LNCaP clone FGC (cell line): ENCODE results near the gene SSTR1.
"Not testable (repeated sequence)": the region's sequence is repeated elsewhere in the genome, so short reads cannot be mapped to it uniquely, and the experiment has no call there.

Experiments
- DNase-seq: peaks from one replicate; pipeline ENCODE4 v3.0.0-alpha.2; 2011; ENCODE audit warnings: low read depth
- H3K4me3 ChIP-seq: 2 replicates; pipeline ENCODE4 v1.5.1; 2011; ENCODE audit warnings: mild to moderate bottlenecking, low read depth, low read length, control low read depth
- CTCF ChIP-seq: IDR thresholded peaks from 2 replicates; pipeline ENCODE4 v1.5.1; 2012; ENCODE audit warnings: mild to moderate bottlenecking; ENCODE audit not compliant: control insufficient read depth, insufficient read depth; ENCODE audit errors: extremely low read depth

Gene SSTR1

GRCh38 chr14:38176379-38176778, 31.3 kb upstream of the SSTR1 start:
- no peak overlapping the region for H3K4me3 ChIP-seq
- TF ChIP-seq CTCF = no peak
- no peak for DNase-seq

GRCh38 chr14:38184132-38184531, 23.6 kb upstream of the SSTR1 start:
- H3K4me3 ChIP-seq = no peak overlapping the region
- TF ChIP-seq CTCF = no peak
- no peak for DNase-seq

GRCh38 chr14:38185671-38186070, 22.0 kb upstream of the SSTR1 start:
- no peak for DNase-seq
- H3K4me3 ChIP-seq = no peak overlapping the region
- no peak for TF ChIP-seq CTCF

GRCh38 chr14:38186216-38186615, 21.5 kb upstream of the SSTR1 start:
- no peak for TF ChIP-seq CTCF
- no peak overlapping the region for H3K4me3 ChIP-seq
- DNase-seq = no peak

GRCh38 chr14:38187528-38187927, 20.2 kb upstream of the SSTR1 start:
- DNase-seq = no peak
- no peak overlapping the region for H3K4me3 ChIP-seq
- TF ChIP-seq CTCF = no peak

- DNase-seq = no peak
- no peak overlapping the region for H3K4me3 ChIP-seq
- TF ChIP-seq CTCF = no peak
These were observed 17.6 kb upstream of the SSTR1 start for GRCh38 chr14:38189930-38190726.

GRCh38 chr14:38190846-38191245, 16.9 kb upstream of the SSTR1 start:
- not testable (repeated sequence) for H3K4me3 ChIP-seq, DNase-seq

- H3K4me3 ChIP-seq, DNase-seq: not testable (repeated sequence)
These were observed 16.2 kb upstream of the SSTR1 start for GRCh38 chr14:38191491-38191890.
